Measurements from ENCODE around the gene FAT2.

DNA sequence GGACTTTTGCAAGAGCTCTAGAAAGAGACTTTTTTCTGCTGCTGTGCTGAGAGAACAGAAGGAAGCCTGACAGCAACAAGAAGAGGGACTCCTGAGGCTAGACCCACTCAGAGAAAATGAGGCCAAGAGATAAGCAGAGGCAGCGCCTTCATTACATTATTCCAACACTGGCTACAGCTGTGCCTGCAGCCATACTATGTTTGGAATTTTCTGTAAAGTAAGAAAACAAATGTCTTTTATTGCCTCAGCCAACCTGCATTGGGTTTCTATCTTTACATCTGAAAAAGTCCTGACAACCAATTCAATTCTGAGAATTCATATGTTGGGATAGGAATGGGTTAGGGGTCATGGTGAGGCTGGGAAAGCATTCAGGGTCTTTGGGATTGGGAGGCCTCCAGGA, 33.7 kb downstream of the FAT2 start:
- TF ChIP-seq CTCF (conservative IDR thresholded peaks at IDR 0.05; ENCODE audit: low read length) = no peak
- no peak for TF ChIP-seq EZH2phosphoT487 (IDR thresholded peaks at IDR 0.05; ENCODE audit: borderline replicate concordance, low read depth, low read length)

Measured in OCI-LY7 (cell line).